ENCODE measurements around the gene UQCR10.
A peak's percentile ranks its signal among the peaks of the same experiment; 100 is the strongest.
"Not testable (repeated sequence)": the region's sequence is repeated elsewhere in the genome, so short reads cannot be mapped to it uniquely, and the experiment has no call there.

UQCR10 gene

GRCh38 chr22:29753808-29754657 lies 13.1 kb upstream of the UQCR10 start:
- Histone ChIP-seq H3K9ac (ENCODE audit: low read length) (no peak overlapping the region), H3K4me1 (ENCODE audit: control insufficient read depth, low read depth, low read length) (no peaks in the 10 kb centered on the region), H3K27ac (ENCODE audit: low read length) (no peak overlapping the region)

DNA sequence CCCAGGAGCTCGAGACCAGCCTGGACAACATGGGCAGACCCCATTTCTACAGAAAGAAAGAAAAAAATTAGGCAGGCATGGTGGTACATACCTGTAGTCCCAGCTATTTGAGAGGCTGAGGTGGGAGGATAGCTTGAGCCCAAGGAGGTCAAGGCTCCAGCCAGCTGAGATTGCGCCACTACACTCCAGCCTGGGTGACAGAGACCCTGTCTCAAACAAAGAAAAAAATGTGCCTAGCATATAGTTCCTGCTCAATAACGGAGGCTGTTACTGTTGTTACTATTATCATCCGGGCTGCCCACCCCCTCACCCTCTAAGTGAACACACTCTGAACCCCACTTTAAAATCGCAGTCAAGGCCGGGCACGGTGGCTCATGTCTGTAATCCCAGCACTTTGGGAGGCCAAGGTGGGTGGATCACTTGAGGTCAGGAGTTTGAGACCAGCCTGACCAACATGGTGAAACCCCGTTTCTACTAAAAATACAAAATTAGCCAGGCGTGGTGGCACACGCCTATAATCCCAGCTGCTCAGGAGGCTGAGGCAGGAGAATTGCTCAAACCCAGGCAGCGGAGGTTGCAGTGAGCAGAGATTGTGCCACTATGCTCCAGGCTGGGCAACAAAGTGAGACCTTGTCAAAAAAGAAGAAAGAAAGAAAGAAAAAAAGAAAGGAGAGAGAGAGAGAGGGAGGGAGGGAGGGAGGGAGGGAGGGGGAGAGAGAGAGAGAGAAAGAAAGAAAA lies 12.3 kb upstream of the UQCR10 start:
- H3K4me3 ChIP-seq (ENCODE audit: low read length); H3K36me3 ChIP-seq (ENCODE audit: control insufficient read depth, low read depth, low read length); H3K9me3 ChIP-seq (ENCODE audit: control insufficient read depth, low read depth, low read length); H3K27me3 ChIP-seq (ENCODE audit: control insufficient read depth, insufficient read depth, low read length); H3K27ac ChIP-seq (ENCODE audit: low read length); H3K4me1 ChIP-seq (ENCODE audit: control insufficient read depth, low read depth, low read length); H3K9ac ChIP-seq (ENCODE audit: low read length): not testable (repeated sequence)

More at GRCh38 chr22:29753808-29754657, 13.1 kb upstream of the UQCR10 start:
- Histone ChIP-seq H3K4me3 (ENCODE audit: low read length) (no peak overlapping the region), H3K36me3 (ENCODE audit: control insufficient read depth, low read depth, low read length) (no peaks in the 10 kb centered on the region), H3K27me3 (ENCODE audit: control insufficient read depth, insufficient read depth, low read length) (no peaks in the 10 kb centered on the region), H3K9me3 (ENCODE audit: control insufficient read depth, low read depth, low read length) (no peaks in the 10 kb centered on the region)

DNA sequence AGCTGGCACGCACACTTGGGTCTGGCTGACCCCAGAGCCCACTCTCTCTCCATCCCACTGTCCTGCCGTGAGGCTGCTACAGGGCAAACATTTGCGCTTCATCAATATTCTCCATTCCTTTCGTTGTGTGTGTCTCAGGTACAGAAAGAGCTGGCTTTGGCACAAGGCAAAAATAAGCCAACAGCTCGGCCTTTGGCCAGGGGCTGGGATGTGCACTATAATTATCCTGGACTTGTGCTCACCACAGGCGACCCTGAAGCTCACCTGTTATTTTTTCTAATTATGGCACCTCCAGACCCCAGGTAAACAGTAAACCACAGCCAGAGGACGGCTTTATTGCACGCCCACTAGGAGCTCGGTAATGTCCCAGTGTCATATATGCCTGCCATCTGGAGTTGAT lies 11.3 kb upstream of the UQCR10 start:
- Histone ChIP-seq H3K36me3 (ENCODE audit: control insufficient read depth, low read depth, low read length) (no peaks in the 10 kb centered on the region), H3K27me3 (ENCODE audit: control insufficient read depth, insufficient read depth, low read length) (no peaks in the 10 kb centered on the region), H3K9ac (ENCODE audit: low read length) (no peak overlapping the region), H3K4me3 (ENCODE audit: low read length) (no peak overlapping the region), H3K4me1 (ENCODE audit: control insufficient read depth, low read depth, low read length) (no peaks in the 10 kb centered on the region), H3K27ac (ENCODE audit: low read length) (no peak overlapping the region), H3K9me3 (ENCODE audit: control insufficient read depth, low read depth, low read length) (no peaks in the 10 kb centered on the region)

DNA sequence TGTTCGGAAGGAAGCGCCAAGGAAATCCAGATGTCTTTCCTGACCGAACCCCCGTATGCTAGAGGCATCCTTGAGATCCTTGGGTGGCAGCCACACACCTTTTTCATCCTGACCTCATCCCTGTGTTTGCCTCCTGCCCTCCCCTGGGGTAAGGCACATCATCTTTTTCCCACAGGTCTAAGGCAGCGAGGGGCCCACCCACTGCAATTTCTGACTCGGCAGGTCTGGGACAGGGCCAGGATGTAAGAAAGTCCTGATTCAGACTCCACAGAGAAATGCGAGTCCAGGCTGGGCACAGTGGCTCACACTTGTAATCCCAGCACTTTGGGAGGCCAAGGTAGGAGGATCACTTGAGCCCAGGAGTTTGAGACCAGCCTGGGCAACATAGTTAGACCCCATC lies 10.8 kb upstream of the UQCR10 start:
- H3K9ac ChIP-seq (ENCODE audit: low read length): no peak overlapping the region
- H3K27me3 ChIP-seq (ENCODE audit: control insufficient read depth, insufficient read depth, low read length): no peaks in the 10 kb centered on the region
- H3K4me3 ChIP-seq (ENCODE audit: low read length): no peak overlapping the region
- H3K9me3 ChIP-seq (ENCODE audit: control insufficient read depth, low read depth, low read length): no peaks in the 10 kb centered on the region
- H3K36me3 ChIP-seq (ENCODE audit: control insufficient read depth, low read depth, low read length): no peaks in the 10 kb centered on the region
- no peak overlapping the region for H3K27ac ChIP-seq (ENCODE audit: low read length)
- H3K4me1 ChIP-seq (ENCODE audit: control insufficient read depth, low read depth, low read length): no peaks in the 10 kb centered on the region

DNA sequence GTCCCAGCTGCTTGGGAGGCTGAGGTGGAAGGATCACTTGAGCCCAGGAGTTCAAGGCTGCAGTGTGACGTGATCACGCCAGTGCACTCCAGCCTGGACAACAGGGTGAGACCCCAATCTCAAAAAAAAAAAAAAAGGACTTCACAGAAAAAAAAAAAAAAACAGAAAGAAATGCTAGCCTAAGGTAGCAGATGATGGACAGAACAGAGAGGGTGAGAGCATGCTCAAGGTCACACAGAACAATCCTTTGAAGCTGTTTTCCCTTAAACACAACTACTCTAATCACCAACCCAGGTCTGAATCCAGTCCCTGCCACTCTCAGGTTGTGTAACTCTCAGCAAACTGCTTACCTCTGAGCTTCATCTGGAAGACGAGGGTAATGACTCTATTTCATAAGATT lies 10.1 kb upstream of the UQCR10 start:
- Histone ChIP-seq H3K27me3 (ENCODE audit: control insufficient read depth, insufficient read depth, low read length) (no peaks in the 10 kb centered on the region), H3K36me3 (ENCODE audit: control insufficient read depth, low read depth, low read length) (no peaks in the 10 kb centered on the region), H3K9me3 (ENCODE audit: control insufficient read depth, low read depth, low read length) (no peaks in the 10 kb centered on the region), H3K4me1 (ENCODE audit: control insufficient read depth, low read depth, low read length) (no peaks in the 10 kb centered on the region), H3K4me3 (ENCODE audit: low read length) (no peak overlapping the region), H3K27ac (ENCODE audit: low read length) (no peak overlapping the region), H3K9ac (ENCODE audit: low read length) (no peak overlapping the region)

DNA sequence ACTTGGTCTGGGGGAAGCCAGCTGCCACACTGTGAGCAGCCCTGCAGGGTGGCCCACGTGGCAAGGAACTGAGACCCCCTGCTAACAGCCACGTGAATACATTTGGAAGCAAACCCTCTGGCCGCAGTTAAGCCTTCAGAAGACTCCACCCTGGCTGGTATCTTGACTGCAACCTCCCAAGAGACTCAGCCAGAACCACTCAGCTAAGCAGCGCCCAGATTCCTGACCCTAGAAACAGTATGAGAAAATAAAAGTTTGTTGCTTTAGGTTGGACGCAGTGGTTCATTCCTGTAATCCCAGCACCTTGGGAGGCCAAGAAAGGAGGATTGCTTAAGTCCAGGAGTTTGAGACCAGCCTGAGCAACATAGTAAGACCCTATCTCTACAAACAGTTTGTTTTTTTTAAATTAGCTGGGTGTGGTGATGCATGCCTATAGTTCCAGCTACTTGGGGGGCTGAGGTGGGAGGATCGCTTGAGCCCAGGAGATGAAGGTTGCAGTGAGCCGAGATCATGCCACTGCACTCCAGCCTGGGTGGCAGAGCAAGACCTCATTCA lies 9.0 kb upstream of the UQCR10 start:
- Histone ChIP-seq H3K9me3 (ENCODE audit: control insufficient read depth, low read depth, low read length) (no peaks in the 10 kb centered on the region), H3K27me3 (ENCODE audit: control insufficient read depth, insufficient read depth, low read length) (no peaks in the 10 kb centered on the region), H3K27ac (ENCODE audit: low read length) (no peak overlapping the region), H3K9ac (ENCODE audit: low read length) (no peak overlapping the region), H3K4me3 (ENCODE audit: low read length) (no peak overlapping the region), H3K4me1 (ENCODE audit: control insufficient read depth, low read depth, low read length) (no peaks in the 10 kb centered on the region), H3K36me3 (ENCODE audit: control insufficient read depth, low read depth, low read length) (no peaks in the 10 kb centered on the region)

DNA sequence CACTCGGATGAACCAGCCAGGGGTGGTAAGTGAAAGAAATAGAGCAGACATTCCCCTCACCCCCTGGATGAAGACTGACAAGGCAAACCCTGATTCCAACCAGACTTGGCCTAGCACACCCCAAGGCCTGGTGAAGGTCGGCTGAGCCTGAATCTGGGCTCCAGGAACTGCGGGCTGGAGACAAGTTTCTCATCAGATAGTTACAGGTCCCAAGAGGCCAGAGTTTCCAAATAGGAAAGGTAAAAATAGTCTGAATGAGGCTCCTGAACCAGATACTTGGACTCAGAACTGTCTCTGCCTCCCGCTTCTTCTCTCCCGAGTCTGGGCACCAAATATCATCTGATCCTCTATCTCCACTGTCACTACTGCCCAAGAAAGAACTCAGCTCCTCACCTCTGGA lies 8.2 kb upstream of the UQCR10 start:
- Histone ChIP-seq H3K27me3 (ENCODE audit: control insufficient read depth, insufficient read depth, low read length) (no peaks in the 10 kb centered on the region), H3K9me3 (ENCODE audit: control insufficient read depth, low read depth, low read length) (no peaks in the 10 kb centered on the region), H3K9ac (ENCODE audit: low read length) (no peak overlapping the region), H3K27ac (ENCODE audit: low read length) (no peak overlapping the region), H3K36me3 (ENCODE audit: control insufficient read depth, low read depth, low read length) (no peaks in the 10 kb centered on the region), H3K4me3 (ENCODE audit: low read length) (no peak overlapping the region), H3K4me1 (ENCODE audit: control insufficient read depth, low read depth, low read length) (no peaks in the 10 kb centered on the region)

- no peaks in the 10 kb centered on the region for H3K4me1 ChIP-seq (ENCODE audit: control insufficient read depth, low read depth, low read length)
- H3K27me3 ChIP-seq (ENCODE audit: control insufficient read depth, insufficient read depth, low read length): no peaks in the 10 kb centered on the region
- H3K27ac ChIP-seq (ENCODE audit: low read length): no peak overlapping the region
- H3K36me3 ChIP-seq (ENCODE audit: control insufficient read depth, low read depth, low read length): no peaks in the 10 kb centered on the region
- H3K9ac ChIP-seq (ENCODE audit: low read length): no peak overlapping the region
- H3K4me3 ChIP-seq (ENCODE audit: low read length): no peak overlapping the region
- no peaks in the 10 kb centered on the region for H3K9me3 ChIP-seq (ENCODE audit: control insufficient read depth, low read depth, low read length)
These were observed 4.9 kb upstream of the UQCR10 start for GRCh38 chr22:29762263-29762662.

GRCh38 chr22:29765905-29766631 lies 1.1 kb upstream of the UQCR10 start:
- peaks cover 24% of the 10 kb centered on the region for H3K36me3 ChIP-seq (ENCODE audit: control insufficient read depth, low read depth, low read length)
- peak overlapping the region; percentile 86 for H3K4me3 ChIP-seq (ENCODE audit: low read length)
- H3K4me1 ChIP-seq (ENCODE audit: control insufficient read depth, low read depth, low read length): peaks cover 4% of the 10 kb centered on the region
- H3K27ac ChIP-seq (ENCODE audit: low read length): no peak overlapping the region
- peak overlapping the region; percentile 79 for H3K9ac ChIP-seq (ENCODE audit: low read length)
- H3K27me3 ChIP-seq (ENCODE audit: control insufficient read depth, insufficient read depth, low read length): no peaks in the 10 kb centered on the region
- no peaks in the 10 kb centered on the region for H3K9me3 ChIP-seq (ENCODE audit: control insufficient read depth, low read depth, low read length)

DNA sequence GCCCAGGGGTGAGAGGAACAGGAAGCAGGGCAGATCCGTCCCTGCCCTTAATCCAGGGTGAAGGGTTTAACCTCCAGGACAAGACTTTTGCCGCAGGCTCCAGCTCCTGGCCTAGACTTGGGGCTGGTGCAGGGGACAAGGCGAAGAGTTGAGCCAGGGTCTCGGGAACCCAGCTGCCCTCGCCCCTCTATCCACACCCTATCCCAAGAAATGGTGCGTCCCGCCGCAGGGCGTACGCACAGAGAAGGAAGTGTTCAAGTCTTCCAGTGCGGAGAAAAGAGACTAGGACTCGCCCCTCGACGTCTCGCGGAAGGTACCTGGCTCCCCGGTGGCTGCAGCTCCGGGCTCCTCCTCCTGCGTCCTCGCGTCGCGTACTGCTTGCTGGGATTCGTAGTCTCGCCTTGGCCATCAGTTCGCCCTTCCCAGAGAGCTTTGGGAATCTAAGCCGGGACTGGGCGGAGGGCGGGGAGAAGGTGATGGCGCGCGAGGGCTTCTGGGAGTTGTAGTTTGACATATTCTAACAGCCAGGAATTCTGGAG lies 468 bp upstream of the UQCR10 start, which contains the start of gene ZMAT5:
ZMAT5 (minus strand) TSS at position 376 of the 539 bp plus-strand sequence. CDS start 18,463 bp downstream, outside the sequence.
- H3K4me3 ChIP-seq (ENCODE audit: low read length): peak within 1 kb of the TSS; percentile 86
- H3K27ac ChIP-seq (ENCODE audit: low read length): peak within 1 kb of the TSS; percentile 96
- peaks cover 4% of the 10 kb centered on the region for H3K4me1 ChIP-seq (ENCODE audit: control insufficient read depth, low read depth, low read length)
- peak within 1 kb of the TSS; percentile 79 for H3K9ac ChIP-seq (ENCODE audit: low read length)
- peaks cover 24% of the 10 kb centered on the region for H3K36me3 ChIP-seq (ENCODE audit: control insufficient read depth, low read depth, low read length)
- no peaks in the 10 kb centered on the region for H3K27me3 ChIP-seq (ENCODE audit: control insufficient read depth, insufficient read depth, low read length)
- no peaks in the 10 kb centered on the region for H3K9me3 ChIP-seq (ENCODE audit: control insufficient read depth, low read depth, low read length)
